HG03066 (cell line): ENCODE data around the gene C9orf78.

ENCODE experiments used
- ATAC-seq: cut with Tn5 transposase; IDR thresholded peaks from one replicate; pipeline ENCODE4 v1.9.1; 2021; ENCODE audit warnings: low read depth; ENCODE audit not compliant: unreplicated experiment

Gene C9orf78

DNA sequence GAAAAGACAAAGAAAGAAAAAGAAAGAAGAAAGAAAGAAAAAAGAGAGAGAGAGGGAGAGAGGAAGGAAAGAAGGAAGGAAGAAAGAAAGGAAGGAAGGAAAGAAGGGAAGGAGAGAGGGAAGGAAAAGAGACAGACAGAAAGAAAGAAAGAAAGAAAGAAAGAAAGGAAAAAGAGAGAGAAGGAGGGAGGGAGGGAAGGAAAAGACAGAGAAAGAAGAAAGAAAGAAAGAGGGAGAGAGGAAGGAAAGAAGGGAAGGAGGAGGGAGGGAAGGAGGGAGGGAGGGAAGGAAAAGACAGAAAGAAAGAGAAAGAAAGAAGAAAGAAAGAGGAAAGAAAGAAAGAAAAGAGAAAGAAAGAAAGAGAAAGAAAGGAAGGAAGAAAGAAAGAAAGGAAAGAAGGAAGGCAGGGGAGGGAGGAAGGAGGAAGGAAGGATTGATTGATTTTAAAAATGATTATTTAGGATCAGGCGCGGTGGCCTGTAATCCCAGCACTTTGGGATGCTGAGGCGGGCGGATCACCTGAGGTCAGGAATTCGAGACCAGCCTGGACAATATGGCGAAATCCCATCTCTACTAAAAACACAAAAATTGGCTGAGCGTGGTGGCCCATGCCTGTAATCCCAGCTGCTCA lies 55.4 kb downstream of the C9orf78 start:
- no peak for ATAC-seq

- no peak for ATAC-seq
Measured at GRCh38 chr9:129778469-129778868, 56.6 kb downstream of the C9orf78 start.

DNA sequence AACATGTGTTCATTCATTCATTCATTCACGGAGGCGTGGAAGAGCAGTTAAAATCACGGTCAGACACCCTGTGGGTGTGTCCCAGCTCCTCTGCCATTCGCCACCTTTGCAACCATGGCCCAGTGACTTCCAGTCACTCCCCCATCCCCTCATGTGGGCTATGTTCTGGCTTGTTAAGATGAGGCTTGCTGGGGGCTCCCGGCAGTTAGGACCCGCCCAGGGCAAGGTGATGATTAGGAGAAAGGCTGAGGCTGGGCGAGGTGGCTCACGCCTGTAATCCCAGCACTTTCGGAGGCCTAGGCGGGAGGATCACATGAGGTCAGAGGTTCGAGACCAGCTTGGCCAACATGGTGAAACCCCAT lies 57.3 kb downstream of the C9orf78 start:
- ATAC-seq, result no peak
